Measurements from ENCODE around the gene C1GALT1.

DNA sequence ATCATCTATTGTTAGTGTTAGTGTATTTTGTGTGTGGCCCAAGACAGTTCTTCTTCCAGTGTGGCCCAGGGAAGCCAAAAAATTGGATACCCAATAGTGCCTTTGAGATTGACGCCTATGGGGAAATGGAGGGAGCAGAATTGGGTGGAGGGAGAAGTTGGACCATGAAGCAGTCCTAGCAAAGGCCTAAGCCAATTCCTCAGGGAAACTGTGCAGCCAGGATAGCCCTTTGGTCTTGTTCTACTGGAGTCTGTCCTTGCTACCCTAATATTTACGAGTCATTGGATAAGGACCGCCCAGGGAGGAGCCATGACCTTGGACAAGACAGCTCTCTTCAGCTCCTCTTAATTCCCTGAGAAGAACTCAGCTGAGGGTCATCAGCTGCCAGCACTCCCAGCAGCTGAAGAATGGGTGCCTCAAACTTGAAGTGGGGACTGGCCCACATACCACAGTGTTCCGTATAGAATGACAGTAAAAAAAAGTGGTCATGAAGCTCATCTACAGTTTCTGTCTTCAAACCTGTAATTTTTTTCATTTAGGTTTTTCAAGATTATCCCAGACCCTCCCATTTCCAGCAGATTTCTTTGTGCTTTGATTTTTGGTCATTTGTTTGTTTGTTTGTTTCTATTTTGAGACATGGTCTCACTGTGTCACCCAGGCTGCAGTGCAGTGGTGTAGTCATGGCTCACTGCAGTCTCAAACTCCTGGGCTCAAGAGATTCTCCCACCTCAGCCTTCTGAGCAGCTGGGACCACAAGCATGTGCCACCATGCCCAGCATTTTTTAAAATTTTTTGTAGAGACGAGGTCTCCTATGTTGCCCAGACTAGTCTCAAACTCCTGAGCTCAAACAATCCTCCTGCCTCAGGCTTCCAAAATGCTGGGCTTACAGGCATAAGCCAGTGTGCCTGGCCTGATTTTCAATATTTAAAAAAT is 81.2 kb downstream of the C1GALT1 start:
- no peak for TF ChIP-seq POLR2A (IDR thresholded peaks at IDR 0.05)
- TF ChIP-seq, protein P1, sequence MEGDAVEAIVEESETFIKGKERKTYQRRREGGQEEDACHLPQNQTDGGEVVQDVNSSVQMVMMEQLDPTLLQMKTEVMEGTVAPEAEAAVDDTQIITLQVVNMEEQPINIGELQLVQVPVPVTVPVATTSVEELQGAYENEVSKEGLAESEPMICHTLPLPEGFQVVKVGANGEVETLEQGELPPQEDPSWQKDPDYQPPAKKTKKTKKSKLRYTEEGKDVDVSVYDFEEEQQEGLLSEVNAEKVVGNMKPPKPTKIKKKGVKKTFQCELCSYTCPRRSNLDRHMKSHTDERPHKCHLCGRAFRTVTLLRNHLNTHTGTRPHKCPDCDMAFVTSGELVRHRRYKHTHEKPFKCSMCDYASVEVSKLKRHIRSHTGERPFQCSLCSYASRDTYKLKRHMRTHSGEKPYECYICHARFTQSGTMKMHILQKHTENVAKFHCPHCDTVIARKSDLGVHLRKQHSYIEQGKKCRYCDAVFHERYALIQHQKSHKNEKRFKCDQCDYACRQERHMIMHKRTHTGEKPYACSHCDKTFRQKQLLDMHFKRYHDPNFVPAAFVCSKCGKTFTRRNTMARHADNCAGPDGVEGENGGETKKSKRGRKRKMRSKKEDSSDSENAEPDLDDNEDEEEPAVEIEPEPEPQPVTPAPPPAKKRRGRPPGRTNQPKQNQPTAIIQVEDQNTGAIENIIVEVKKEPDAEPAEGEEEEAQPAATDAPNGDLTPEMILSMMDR (IDR thresholded peaks at IDR 0.05): no peak
- TF ChIP-seq EP300 (IDR thresholded peaks at IDR 0.05): no peak

Data from upper lobe of left lung (tissue), 4 donors.